GM12801 (cell line): ENCODE data around the gene PAOX.

Experiments
- CTCF ChIP-seq: IDR thresholded peaks from one replicate; pipeline ENCODE4 v1.5.1; 2011; ENCODE audit warnings: control low read depth; ENCODE audit not compliant: insufficient read length; ENCODE audit errors: extremely low read depth

PAOX gene

GRCh38 chr10:133418289-133418993 lies 39.4 kb downstream of the PAOX start:
- TF ChIP-seq CTCF, result no peak

- no peak for TF ChIP-seq CTCF
Observed at GRCh38 chr10:133419211-133419950, 40.3 kb downstream of the PAOX start.

GRCh38 chr10:133420028-133420427 lies 41.0 kb downstream of the PAOX start:
- no peak for TF ChIP-seq CTCF

GRCh38 chr10:133420579-133420978 lies 41.5 kb downstream of the PAOX start:
- no peak for TF ChIP-seq CTCF

- no peak for TF ChIP-seq CTCF
Observed at GRCh38 chr10:133421336-133422222, 42.5 kb downstream of the PAOX start.

- TF ChIP-seq CTCF, result no peak
Observed at GRCh38 chr10:133422223-133422806, 43.3 kb downstream of the PAOX start.
